Measurements from ENCODE around the gene DCAKD. TPM values are rescaled to one million over a fixed set of nuclear protein-coding genes. Genes with fewer than 3 reads are reported as not detected.

DCAKD gene
- total RNA-seq, 1 donor from 2014 or later: 42.2 TPM

DNA sequence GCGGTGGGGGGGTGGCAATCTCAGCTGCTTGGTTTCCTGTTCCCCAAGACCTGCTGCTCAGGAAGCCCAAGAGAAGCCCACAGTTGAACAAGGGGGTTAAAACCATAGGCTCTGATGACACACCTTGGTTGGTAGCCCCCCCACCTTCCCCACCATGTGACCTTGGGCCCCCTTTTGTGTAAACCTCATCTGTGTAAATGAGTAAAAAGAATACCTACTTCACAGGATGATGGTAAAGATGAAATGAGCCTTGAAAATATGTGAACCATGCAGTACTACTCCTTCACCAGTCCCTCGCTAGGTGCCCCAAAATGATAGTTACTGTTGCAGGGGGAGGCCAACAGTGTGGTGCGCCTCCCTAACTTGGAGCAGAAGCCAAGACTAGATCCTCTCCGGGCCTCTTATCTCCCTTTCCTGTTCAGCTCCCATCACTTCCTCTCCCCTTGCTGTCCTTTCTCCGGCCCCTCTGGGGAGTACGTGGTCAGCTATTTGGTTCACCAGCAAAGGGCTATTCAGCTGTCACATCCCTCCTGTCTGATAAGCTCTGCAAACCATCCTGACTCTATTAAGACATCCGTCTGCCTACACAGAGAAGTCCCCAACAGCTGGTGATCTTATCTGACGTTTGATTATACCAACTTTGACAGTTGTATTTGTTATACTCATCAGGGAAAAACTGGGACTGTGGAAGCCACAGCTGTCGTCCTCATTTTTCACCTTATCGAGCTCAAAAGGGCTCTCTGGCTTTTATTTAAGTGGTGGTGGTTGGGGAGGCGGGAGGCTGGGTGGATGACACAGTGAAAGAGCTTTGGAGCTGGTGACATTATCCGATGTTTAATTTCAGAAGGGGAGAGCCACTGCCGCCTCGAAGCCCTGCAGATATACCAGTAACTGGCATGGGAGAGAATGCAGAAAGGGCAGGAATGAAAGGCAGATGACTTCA is 19.9 kb downstream of the DCAKD start:
- TF ChIP-seq, protein P1, sequence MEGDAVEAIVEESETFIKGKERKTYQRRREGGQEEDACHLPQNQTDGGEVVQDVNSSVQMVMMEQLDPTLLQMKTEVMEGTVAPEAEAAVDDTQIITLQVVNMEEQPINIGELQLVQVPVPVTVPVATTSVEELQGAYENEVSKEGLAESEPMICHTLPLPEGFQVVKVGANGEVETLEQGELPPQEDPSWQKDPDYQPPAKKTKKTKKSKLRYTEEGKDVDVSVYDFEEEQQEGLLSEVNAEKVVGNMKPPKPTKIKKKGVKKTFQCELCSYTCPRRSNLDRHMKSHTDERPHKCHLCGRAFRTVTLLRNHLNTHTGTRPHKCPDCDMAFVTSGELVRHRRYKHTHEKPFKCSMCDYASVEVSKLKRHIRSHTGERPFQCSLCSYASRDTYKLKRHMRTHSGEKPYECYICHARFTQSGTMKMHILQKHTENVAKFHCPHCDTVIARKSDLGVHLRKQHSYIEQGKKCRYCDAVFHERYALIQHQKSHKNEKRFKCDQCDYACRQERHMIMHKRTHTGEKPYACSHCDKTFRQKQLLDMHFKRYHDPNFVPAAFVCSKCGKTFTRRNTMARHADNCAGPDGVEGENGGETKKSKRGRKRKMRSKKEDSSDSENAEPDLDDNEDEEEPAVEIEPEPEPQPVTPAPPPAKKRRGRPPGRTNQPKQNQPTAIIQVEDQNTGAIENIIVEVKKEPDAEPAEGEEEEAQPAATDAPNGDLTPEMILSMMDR (IDR thresholded peaks at IDR 0.05): no peak
- DNase-seq (ENCODE audit: extremely low spot score, unreplicated experiment): no peak
- no peaks in the 10 kb centered on the region for H3K9me3 Mint-ChIP-seq (ENCODE audit: unreplicated experiment)
- H3K27ac Mint-ChIP-seq (ENCODE audit: unreplicated experiment): no peak overlapping the region
- H3K4me1 Mint-ChIP-seq (ENCODE audit: unreplicated experiment): no peaks in the 10 kb centered on the region
- no peak overlapping the region for H3K4me3 Mint-ChIP-seq (ENCODE audit: unreplicated experiment)
- H3K27me3 Mint-ChIP-seq (ENCODE audit: unreplicated experiment): no peaks in the 10 kb centered on the region
- H3K36me3 Mint-ChIP-seq (ENCODE audit: unreplicated experiment): peaks cover 26% of the 10 kb centered on the region

DNA sequence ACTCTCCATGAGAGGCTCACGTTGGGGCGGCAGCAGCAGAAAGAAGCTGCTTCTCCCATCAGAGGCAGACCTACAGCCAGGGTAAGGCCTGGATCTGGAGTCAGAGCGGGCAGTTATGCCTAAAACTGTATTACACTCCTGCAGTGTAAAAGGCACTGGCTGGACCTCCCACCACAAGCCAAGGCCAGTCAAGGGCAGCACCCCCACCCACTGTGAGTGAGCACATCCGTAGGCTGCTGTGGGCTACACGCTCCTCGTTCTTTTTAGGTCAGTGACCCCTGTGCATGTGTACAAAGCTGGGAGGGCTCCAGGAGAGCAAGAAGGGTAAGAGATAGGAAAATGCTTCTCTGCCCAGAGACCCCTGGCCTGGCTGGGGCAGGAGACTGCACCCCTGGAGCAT is 20.7 kb downstream of the DCAKD start:
- Mint-ChIP-seq H3K27ac (ENCODE audit: unreplicated experiment) (no peak overlapping the region), H3K4me1 (ENCODE audit: unreplicated experiment) (no peaks in the 10 kb centered on the region), H3K4me3 (ENCODE audit: unreplicated experiment) (no peak overlapping the region), H3K27me3 (ENCODE audit: unreplicated experiment) (no peaks in the 10 kb centered on the region), H3K9me3 (ENCODE audit: unreplicated experiment) (no peaks in the 10 kb centered on the region), H3K36me3 (ENCODE audit: unreplicated experiment) (peaks cover 26% of the 10 kb centered on the region)
- DNase-seq (ENCODE audit: extremely low spot score, unreplicated experiment): no peak
- TF ChIP-seq, protein P1 (IDR thresholded peaks at IDR 0.05): no peak

DNA sequence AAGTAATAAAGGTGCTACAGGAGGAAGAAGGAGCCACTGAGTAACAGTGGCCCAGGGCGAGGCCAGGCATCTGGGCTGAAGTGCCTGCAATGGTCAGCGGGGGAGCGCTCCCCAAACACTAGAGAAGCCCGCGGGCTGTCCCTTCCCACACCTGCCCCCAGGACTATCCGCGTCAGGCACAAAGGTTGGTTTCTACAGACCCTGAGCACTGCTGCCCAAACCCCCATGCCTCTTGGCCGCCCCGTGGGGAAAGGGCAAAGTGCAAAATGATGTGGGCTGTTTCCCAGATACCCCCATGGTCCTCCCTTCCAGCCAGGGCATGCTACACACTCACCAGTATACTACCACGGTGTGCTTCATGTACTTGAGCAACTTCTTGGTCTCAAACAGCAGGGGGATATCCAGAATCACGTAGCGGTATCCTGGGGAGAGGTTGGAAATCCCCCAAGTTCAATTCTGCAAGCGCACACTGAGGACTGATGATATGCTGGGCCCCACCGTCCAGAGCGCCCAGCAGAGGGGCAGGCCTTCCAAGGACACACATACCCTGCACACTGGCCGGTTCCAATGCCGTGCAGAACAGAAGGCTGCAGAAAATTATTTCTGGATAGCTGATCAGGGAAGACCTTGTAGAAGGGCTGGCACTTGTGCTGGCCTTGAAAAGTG is 21.5 kb downstream of the DCAKD start:
- no peak for DNase-seq (ENCODE audit: extremely low spot score, unreplicated experiment)
- H3K9me3 Mint-ChIP-seq (ENCODE audit: unreplicated experiment): no peaks in the 10 kb centered on the region
- no peak overlapping the region for H3K27ac Mint-ChIP-seq (ENCODE audit: unreplicated experiment)
- peaks cover 26% of the 10 kb centered on the region for H3K36me3 Mint-ChIP-seq (ENCODE audit: unreplicated experiment)
- no peaks in the 10 kb centered on the region for H3K4me1 Mint-ChIP-seq (ENCODE audit: unreplicated experiment)
- TF ChIP-seq, protein P1 (IDR thresholded peaks at IDR 0.05): no peak
- H3K4me3 Mint-ChIP-seq (ENCODE audit: unreplicated experiment): no peak overlapping the region
- no peaks in the 10 kb centered on the region for H3K27me3 Mint-ChIP-seq (ENCODE audit: unreplicated experiment)

DNA sequence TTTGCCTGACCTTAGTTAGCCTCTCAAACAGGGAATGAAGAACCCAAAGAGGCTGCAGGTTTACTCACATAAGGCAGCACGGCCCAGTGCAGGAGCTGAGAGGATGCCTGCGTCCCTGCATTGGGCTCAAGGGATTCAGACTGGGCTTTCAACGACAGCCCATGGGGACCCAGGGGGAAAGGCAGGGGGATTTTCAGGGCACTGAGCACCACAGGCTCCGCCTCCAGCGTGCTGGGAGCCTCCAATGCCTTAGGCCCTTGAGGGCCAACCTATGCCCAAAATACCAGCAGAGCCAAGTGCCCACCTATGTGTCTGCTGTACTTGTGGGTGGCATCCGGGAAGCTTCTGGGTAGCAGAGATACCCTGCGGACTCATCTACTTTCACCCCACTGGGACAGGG is 22.3 kb downstream of the DCAKD start:
- Mint-ChIP-seq H3K9me3 (ENCODE audit: unreplicated experiment) (no peaks in the 10 kb centered on the region), H3K4me3 (ENCODE audit: unreplicated experiment) (no peak overlapping the region), H3K27ac (ENCODE audit: unreplicated experiment) (no peak overlapping the region), H3K36me3 (ENCODE audit: unreplicated experiment) (peaks cover 19% of the 10 kb centered on the region), H3K27me3 (ENCODE audit: unreplicated experiment) (no peaks in the 10 kb centered on the region), H3K4me1 (ENCODE audit: unreplicated experiment) (no peaks in the 10 kb centered on the region)
- DNase-seq (ENCODE audit: extremely low spot score, unreplicated experiment): no peak
- TF ChIP-seq, protein P1 (IDR thresholded peaks at IDR 0.05): no peak
